Measurements from ENCODE around the gene VAT1L. TPM values are rescaled to one million over a fixed set of nuclear protein-coding genes. Genes with fewer than 3 reads are reported as not detected.

The VAT1L gene
- total and polyA plus RNA-seq, 10 of the 15 experiments (the other 5 are each of a cell fraction or from before 2014, with no cell fraction given) = 0.06 to 0.18 (median 0.10) TPM; not detected in 5

DNA sequence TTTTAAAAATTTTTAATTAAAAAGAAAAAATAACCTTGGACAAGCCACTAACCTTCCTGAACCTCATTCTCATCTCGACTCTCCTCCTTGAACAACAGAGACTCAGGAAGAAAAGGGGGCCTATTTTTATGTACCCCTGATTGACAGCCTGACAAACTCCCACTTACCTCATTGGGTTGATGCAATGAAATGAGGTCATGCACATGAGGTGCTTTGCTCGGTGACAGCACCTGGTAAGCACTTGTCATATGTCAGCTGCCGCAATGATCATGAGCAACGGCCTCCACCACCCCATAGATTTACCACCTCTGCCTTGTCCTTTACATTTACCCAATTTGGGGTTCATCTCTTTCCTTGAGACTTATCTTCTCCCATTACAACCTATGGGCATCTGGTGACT, 167.9 kb downstream of the VAT1L start (continued):
- TF ChIP-seq CREM (IDR thresholded peaks at IDR 0.05; ENCODE audit: low read depth) (0 out of 2 replicates have a peak, but pooled peaks have one; percentile 36), MEF2B (IDR thresholded peaks at IDR 0.05; ENCODE audit: partially characterized antibody, poor library complexity, severe bottlenecking) (no peak)

GRCh38 chr16:77960766-77961165, 172.4 kb downstream of the VAT1L start:
- intact Hi-C loops (cut with micrococcal nuclease; ENCODE audit: unreplicated experiment) = no loop called here
- ChIA-PET POLR2A (no interaction called here), SMC1A (ENCODE audit: uncharacterized antibody, unreplicated experiment) (interaction anchor here (1.4 kb wide), 1 partner anchor 10 kb away, joined by 5 read pairs; no protein-coding TSS in a partner anchor), RAD21 (ENCODE audit: unreplicated experiment) (no interaction called here), CTCF (interaction anchor here (1.6 kb wide), 1 partner anchor 11 kb away, joined by 5 read pairs; no protein-coding TSS in a partner anchor)
- in situ Hi-C loops (cut with MboI) = no loop called here
- WGBS (ENCODE audit: insufficient coverage, insufficient replicate concordance, low lambda C conversion rate, missing lambda C conversion rate) = 41% methylated on average over 5 of the region's 5 CpGs
- no peak overlapping the region for H3K4me2 ChIP-seq (ENCODE audit: control insufficient read depth, insufficient read depth)
- H3K79me2 ChIP-seq (ENCODE audit: control insufficient read depth, insufficient read depth, low read length) = no peaks in the 10 kb centered on the region
- peaks cover 21% of the 10 kb centered on the region for H3K4me1 ChIP-seq (ENCODE audit: control insufficient read depth, insufficient read depth, low read length)
- no peaks in the 10 kb centered on the region for H3K9me3 ChIP-seq (replicated peaks; ENCODE audit: control insufficient read depth, insufficient read depth, low read length)
- TF ChIP-seq EGR1 (IDR thresholded peaks at IDR 0.05; ENCODE audit: borderline replicate concordance in 1 of 2, low read depth in 2 of 2, low read length in 2 of 2) (no peak), JUND (IDR thresholded peaks at IDR 0.05; ENCODE audit: low read depth, low read length) (no peak)
- FAIRE-seq = no peak
- no peaks in the 10 kb centered on the region for H3K36me3 ChIP-seq (ENCODE audit: control insufficient read depth in 2 of 2, insufficient read depth in 2 of 2, low read length in 1 of 2)
- no peaks in the 10 kb centered on the region for H3K27me3 ChIP-seq (replicated peaks in 1 of 2; ENCODE audit: control insufficient read depth in 2 of 2, insufficient read depth in 2 of 2, low read length in 1 of 2)
- H3K4me3 ChIP-seq = no peak overlapping the region
- no peak overlapping the region for H3K9ac ChIP-seq (ENCODE audit: control insufficient read depth, insufficient read depth, low read length)
- no peak for ATAC-seq
- no peak overlapping the region for H2AFZ ChIP-seq (ENCODE audit: control insufficient read depth, low read depth, low read length)
- H4K20me1 ChIP-seq (ENCODE audit: control insufficient read depth, insufficient read depth) = no peaks in the 10 kb centered on the region
- DNase-seq (ENCODE audit: low read depth, low spot score) = no peak
- no peak overlapping the region for H3K27ac ChIP-seq (ENCODE audit: control insufficient read depth, insufficient read depth)
- BruUV-seq (replicated peaks) = no TSS peak

GRCh38 chr16:77961814-77962213, 173.4 kb downstream of the VAT1L start:
- Histone ChIP-seq H3K4me3 (no peak overlapping the region), H2AFZ (ENCODE audit: control insufficient read depth, low read depth, low read length) (no peak overlapping the region), H3K27ac (ENCODE audit: control insufficient read depth, insufficient read depth) (no peak overlapping the region), H3K79me2 (ENCODE audit: control insufficient read depth, insufficient read depth, low read length) (no peaks in the 10 kb centered on the region), H4K20me1 (ENCODE audit: control insufficient read depth, insufficient read depth) (no peaks in the 10 kb centered on the region), H3K4me1 (ENCODE audit: control insufficient read depth, insufficient read depth, low read length) (peaks cover 21% of the 10 kb centered on the region), H3K4me2 (ENCODE audit: control insufficient read depth, insufficient read depth) (no peak overlapping the region), H3K9me3 (replicated peaks; ENCODE audit: control insufficient read depth, insufficient read depth, low read length) (no peaks in the 10 kb centered on the region), H3K36me3 (ENCODE audit: control insufficient read depth in 2 of 2, insufficient read depth in 2 of 2, low read length in 1 of 2) (no peaks in the 10 kb centered on the region), H3K27me3 (replicated peaks in 1 of 2; ENCODE audit: control insufficient read depth in 2 of 2, insufficient read depth in 2 of 2, low read length in 1 of 2) (no peaks in the 10 kb centered on the region), H3K9ac (ENCODE audit: control insufficient read depth, insufficient read depth, low read length) (no peak overlapping the region)
- in situ Hi-C loops (cut with MboI) = no loop called here
- intact Hi-C loops (cut with micrococcal nuclease; ENCODE audit: unreplicated experiment) = no loop called here
- no peak for DNase-seq (ENCODE audit: low read depth, low spot score)
- ATAC-seq = no peak
- BruUV-seq (replicated peaks) = no TSS peak
- ChIA-PET POLR2A (no interaction called here), CTCF (no interaction called here), SMC1A (ENCODE audit: uncharacterized antibody, unreplicated experiment) (no interaction called here), RAD21 (ENCODE audit: unreplicated experiment) (no interaction called here)
- 37% methylated on average over 3 of the region's 3 CpGs for WGBS (ENCODE audit: insufficient coverage, insufficient replicate concordance, low lambda C conversion rate, missing lambda C conversion rate)
- FAIRE-seq = no peak
- peak; percentile 47; the same call in 1 of the 2 replicates for TF ChIP-seq CREM (IDR thresholded peaks at IDR 0.05; ENCODE audit: low read depth)
- peak; percentile 6; the same call in 1 of the 2 replicates for TF ChIP-seq RUNX3 (IDR thresholded peaks at IDR 0.05; ENCODE audit: low read length)
- no peak for TF ChIP-seq RELB (IDR thresholded peaks at IDR 0.05; ENCODE audit: low read depth)
- TF ChIP-seq CREB1 (IDR thresholded peaks at IDR 0.05; ENCODE audit: low read depth) = peak; percentile 72
- TF ChIP-seq LARP7 (IDR thresholded peaks at IDR 0.05) = no peak
- peak; percentile 39; the same call in 1 of the 2 replicates for TF ChIP-seq PKNOX1 (IDR thresholded peaks at IDR 0.05)
- TF ChIP-seq TCF3 (IDR thresholded peaks at IDR 0.05; ENCODE audit: borderline replicate concordance, insufficient read depth, low read depth, low read length) = no peak
- TF ChIP-seq ASH2L (IDR thresholded peaks at IDR 0.05; ENCODE audit: borderline replicate concordance, low read depth) = no peak
- TF ChIP-seq YY1 (IDR thresholded peaks at IDR 0.05; ENCODE audit: low read depth, low read length) = no peak
- TF ChIP-seq, protein P1, sequence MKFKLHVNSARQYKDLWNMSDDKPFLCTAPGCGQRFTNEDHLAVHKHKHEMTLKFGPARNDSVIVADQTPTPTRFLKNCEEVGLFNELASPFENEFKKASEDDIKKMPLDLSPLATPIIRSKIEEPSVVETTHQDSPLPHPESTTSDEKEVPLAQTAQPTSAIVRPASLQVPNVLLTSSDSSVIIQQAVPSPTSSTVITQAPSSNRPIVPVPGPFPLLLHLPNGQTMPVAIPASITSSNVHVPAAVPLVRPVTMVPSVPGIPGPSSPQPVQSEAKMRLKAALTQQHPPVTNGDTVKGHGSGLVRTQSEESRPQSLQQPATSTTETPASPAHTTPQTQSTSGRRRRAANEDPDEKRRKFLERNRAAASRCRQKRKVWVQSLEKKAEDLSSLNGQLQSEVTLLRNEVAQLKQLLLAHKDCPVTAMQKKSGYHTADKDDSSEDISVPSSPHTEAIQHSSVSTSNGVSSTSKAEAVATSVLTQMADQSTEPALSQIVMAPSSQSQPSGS (IDR thresholded peaks at IDR 0.05; ENCODE audit: low read length) = no peak
